ENCODE data around the gene GRID1.

Gene GRID1

GRCh38 chr10:86139066-86139657 lies 227.4 kb downstream of the GRID1 start:
- no peak for DNase-seq (ENCODE audit: low spot score)

GRCh38 chr10:86138551-86139065 lies 228.0 kb downstream of the GRID1 start:
- no peak for DNase-seq (ENCODE audit: low spot score)

GRCh38 chr10:86137561-86137960 lies 229.0 kb downstream of the GRID1 start:
- DNase-seq (ENCODE audit: low spot score), result no peak

GRCh38 chr10:86136934-86137333 lies 229.7 kb downstream of the GRID1 start:
- DNase-seq (ENCODE audit: low spot score), result no peak

- DNase-seq (ENCODE audit: low spot score), result no peak
Observed at GRCh38 chr10:86135191-86135590, 231.4 kb downstream of the GRID1 start.

GRCh38 chr10:86130737-86131475 lies 235.7 kb downstream of the GRID1 start:
- no peak for DNase-seq (ENCODE audit: low spot score)

- DNase-seq (ENCODE audit: low spot score), result no peak
Observed at GRCh38 chr10:86130041-86130440, 236.6 kb downstream of the GRID1 start.

- no peak for DNase-seq (ENCODE audit: low spot score)
Observed at GRCh38 chr10:86128360-86128759, 238.2 kb downstream of the GRID1 start.

- no peak for DNase-seq (ENCODE audit: low spot score)
Observed at GRCh38 chr10:86127274-86127819, 239.2 kb downstream of the GRID1 start.

GRCh38 chr10:86124734-86125133 lies 241.9 kb downstream of the GRID1 start:
- no peak for DNase-seq (ENCODE audit: low spot score)

- no peak for DNase-seq (ENCODE audit: low spot score)
Observed at GRCh38 chr10:86123715-86124114, 242.9 kb downstream of the GRID1 start.

GRCh38 chr10:86123304-86123703 lies 243.3 kb downstream of the GRID1 start:
- DNase-seq (ENCODE audit: low spot score), result no peak

GRCh38 chr10:86122646-86123045 lies 243.9 kb downstream of the GRID1 start:
- DNase-seq (ENCODE audit: low spot score), result no peak

GRCh38 chr10:86121200-86121599 lies 245.4 kb downstream of the GRID1 start:
- DNase-seq (ENCODE audit: low spot score), result no peak

- no peak for DNase-seq (ENCODE audit: low spot score)
Observed at GRCh38 chr10:86117051-86117450, 249.5 kb downstream of the GRID1 start.

GRCh38 chr10:86113983-86114382 lies 252.6 kb downstream of the GRID1 start:
- DNase-seq (ENCODE audit: low spot score), result no peak

GRCh38 chr10:86113501-86113900 lies 253.1 kb downstream of the GRID1 start:
- DNase-seq (ENCODE audit: low spot score), result no peak

- no peak for DNase-seq (ENCODE audit: low spot score)
Observed at GRCh38 chr10:86113044-86113443, 253.6 kb downstream of the GRID1 start.

GRCh38 chr10:86111902-86112545 lies 254.6 kb downstream of the GRID1 start:
- DNase-seq (ENCODE audit: low spot score), result no peak

- no peak for DNase-seq (ENCODE audit: low spot score)
Observed at GRCh38 chr10:86110156-86110786, 256.3 kb downstream of the GRID1 start.

- no peak for DNase-seq (ENCODE audit: low spot score)
Observed at GRCh38 chr10:86109421-86109820, 257.2 kb downstream of the GRID1 start.

GRCh38 chr10:86108696-86109095 lies 257.9 kb downstream of the GRID1 start:
- no peak for DNase-seq (ENCODE audit: low spot score)

Data from AG08396 (cell line).